NCI-H1417 (cell line): ENCODE data around the gene PPP1R9B.

Experiments
- DNase-seq, 3 experiments: peaks; one replicate each; lab custom pipeline; 2025; lab: John Stamatoyannopoulos, UW

PPP1R9B gene

DNA sequence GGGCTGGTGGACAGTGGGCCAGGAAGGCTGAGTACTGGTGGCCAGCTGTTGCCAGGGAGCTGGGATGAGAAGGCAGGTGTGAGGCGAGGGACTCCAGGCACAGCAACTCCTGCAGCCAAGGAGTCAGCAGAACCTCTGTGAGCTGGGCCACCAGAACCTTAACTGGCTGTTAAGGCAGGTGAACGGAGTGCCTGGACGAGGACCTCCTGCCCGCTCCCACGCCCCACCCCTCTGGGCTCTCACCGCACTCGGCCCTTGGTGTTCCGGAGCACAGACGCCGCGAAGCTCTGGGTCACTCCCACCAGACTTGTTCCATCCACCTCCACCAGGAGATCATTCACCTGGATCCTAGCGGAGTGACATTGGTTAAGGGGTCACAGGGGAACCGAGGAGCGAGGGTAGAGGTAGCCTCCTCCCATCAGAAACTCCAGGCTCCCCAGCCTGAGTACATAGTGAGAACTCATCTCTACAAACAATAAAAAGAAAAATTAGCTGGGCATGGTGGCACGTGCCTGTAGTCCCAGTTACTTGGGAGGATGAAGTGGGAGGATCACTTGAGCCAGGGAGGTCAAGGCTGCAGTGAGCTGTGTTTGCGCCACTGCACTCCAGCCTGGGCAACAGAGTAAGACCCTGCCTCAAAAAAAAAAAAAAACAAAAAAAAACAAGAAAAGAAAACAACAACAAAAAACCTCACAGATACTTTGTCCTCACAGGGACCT, 9.3 kb downstream of the PPP1R9B start:
- DNase-seq: no peak

- DNase-seq: peak; percentile 11 to 57 (median 27)
Observed at GRCh38 chr17:50139950-50140885, 10.3 kb downstream of the PPP1R9B start.

GRCh38 chr17:50139185-50139783, 11.2 kb downstream of the PPP1R9B start:
- DNase-seq: no peak

GRCh38 chr17:50137042-50137441, 13.4 kb downstream of the PPP1R9B start:
- DNase-seq: no peak

DNA sequence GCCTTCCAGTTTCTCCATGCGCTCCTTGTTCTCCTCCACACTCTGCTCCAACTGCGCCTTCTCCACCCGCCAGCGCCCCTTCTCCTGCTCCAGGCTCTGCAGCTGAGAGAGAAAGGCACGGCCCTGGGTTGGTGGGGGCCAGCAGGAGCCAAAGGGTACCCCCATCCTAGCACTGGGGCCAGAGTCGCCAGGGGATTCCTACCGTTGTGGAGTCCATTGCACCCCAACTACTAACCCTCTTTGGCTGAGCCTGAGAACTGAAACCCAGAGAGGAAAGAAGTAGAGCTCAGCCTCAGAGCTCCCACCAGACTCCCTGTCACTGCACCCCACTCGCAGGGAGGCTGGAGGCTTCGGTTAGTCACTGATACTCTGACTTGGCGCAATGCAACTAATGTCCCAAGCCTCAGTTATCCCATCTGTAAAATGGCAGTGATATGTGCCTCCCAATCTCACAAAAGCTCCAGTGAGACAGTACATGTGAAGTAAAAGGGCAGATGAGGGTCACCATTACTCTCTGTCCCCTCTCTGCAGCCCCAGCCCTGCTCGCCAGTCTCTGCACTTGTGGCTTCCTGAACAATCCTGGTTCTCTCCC, 14.3 kb downstream of the PPP1R9B start:
- DNase-seq: no peak

DNA sequence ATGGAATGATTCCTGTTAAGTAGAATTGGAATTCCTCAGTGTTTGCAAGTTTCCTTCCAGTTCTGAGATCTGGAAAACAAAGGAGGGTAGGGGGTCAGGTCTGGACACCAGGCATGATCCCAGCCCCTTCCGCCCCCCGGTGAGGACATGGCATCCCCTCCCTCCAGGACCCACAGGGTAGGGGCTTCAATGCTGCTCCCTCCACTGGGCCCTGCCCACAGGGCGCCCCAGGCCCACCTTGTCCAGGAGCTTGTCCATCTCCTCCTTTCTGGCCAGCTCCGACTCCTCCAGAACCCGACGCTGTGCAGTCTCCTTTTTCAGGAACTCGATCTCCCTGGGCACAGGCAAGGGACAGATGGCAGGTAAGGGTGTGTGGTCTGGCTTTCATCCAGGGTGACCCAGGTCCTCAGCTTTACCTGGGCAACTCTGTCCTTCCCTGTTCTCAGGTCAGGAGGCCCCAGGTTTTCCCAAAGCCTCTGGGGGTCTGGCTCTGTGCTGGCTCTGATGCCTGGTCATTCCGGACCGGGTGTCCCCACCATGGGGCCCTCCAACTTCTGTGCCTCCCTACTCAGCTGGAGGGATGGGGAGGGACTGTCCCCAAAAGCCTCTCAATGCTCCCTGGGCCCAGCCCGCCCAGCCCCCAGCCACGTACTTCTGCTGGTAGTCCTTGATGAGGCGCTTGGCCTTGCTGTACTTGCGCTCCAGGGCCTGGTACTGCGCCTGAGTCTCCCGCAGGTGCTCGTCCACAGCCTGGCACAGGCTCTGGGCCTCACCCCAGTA, 15.0 kb downstream of the PPP1R9B start:
- DNase-seq: no peak

GRCh38 chr17:50134206-50135110, 16.0 kb downstream of the PPP1R9B start:
- DNase-seq: no peak

DNA sequence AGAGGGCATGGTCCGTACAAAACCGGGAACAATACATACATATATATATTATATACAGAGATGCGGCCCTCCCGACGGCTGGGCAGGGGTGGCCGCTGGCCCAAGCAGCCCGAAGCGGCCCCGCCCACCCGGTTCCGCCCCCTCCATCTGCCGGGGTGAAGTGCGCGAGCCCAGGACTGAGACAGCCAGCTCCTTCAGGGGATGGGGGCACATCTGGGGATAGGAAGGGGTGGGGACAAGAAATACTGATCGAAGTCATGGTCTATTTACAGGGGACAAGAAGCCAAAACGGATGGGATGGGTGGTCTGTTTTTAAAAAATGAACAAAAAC, 16.7 kb downstream of the PPP1R9B start:
- no peak for DNase-seq

GRCh38 chr17:50133028-50133768, 17.3 kb downstream of the PPP1R9B start:
- DNase-seq: no peak

DNA sequence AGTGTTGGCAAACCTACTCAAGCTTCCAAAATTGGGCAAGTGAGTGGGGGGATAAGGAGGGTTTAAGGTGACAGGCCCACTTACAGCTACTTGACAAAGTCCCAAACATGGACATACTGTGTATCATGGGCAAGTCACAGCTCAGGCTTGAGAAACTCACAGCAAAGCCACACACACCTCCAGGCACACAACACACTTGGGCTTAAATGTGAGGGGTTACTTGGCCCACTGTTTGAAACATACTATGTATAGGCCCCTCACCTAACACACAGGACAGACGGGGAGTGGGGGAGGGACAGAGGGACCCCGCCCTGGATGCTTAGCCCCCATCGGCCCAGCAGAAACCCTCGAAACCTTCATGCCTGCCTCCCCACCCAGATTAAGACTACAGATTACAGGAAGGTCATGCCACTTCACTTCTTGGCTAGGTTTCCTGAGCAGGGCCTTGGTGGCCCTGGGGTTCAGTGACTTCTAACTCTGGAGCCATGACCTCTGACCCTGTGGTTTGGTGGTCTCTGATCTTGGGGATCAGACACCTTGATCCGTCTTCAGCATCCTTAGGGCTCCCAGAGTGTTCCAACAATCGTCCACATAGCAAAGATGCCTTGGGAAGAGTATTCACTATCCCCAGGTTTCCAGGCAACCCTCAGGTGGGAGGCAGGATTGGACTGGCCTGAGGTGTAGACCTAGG, 18.2 kb downstream of the PPP1R9B start:
- DNase-seq: no peak

- peak in 2 of 3 experiments; percentile 59 to 70 for DNase-seq
Observed at GRCh38 chr17:50130559-50131305, 19.7 kb downstream of the PPP1R9B start.

DNA sequence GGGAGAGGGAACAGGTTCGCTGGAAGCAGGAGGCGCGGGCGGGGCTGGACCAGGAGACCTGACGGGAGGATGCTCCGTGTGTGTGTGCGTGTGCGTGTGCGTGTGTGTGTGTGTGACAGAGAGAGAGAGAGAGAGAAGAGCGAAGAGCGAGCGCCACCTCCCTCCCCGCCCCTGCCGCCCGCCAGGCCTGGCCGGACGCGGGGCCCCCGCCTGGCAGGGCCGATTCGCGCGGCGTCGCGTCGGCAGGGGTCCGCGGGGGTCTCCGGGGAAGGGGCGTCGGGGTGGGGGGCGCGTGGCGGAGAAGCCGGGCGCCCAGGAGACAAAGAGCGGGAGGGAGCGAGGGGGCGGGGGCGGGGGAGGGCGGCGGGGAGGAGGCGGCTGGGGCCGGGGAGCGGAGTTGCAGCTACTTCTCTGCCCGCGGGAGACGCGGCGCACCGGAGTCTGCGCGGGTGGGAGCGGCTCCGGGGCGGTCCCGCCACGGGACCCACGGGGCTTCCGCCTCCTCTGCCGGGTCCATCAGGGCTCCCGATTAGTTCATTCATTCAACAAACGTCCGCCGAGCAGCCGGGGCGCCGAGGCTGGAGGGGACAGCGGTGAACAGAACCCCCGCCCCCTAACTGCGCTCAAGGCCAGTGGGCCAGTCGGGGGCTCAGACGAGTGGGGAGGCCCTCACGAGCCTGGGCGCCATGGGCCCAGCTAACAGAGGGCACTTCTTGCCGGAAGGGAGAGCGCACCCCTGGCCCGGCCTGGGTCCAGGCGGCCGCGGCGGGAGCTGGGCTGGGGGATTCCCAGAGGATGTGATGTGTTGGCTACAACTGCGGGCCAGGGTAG, 20.5 kb downstream of the PPP1R9B start, which contains the start of gene SAMD14:
SAMD14 (minus strand) TSS at position 433 of the 831 bp plus-strand sequence. CDS start 5,201 bp downstream, outside the sequence.
- DNase-seq: peak in 2 of 3 experiments; percentile 68 to 70

GRCh38 chr17:50129353-50129727, 21.1 kb downstream of the PPP1R9B start:
- peak in 2 of 3 experiments; percentile 54 to 59 for DNase-seq

GRCh38 chr17:50128441-50129352, 21.8 kb downstream of the PPP1R9B start:
- peak in 1 of 3 experiments; percentile 33 for DNase-seq

DNA sequence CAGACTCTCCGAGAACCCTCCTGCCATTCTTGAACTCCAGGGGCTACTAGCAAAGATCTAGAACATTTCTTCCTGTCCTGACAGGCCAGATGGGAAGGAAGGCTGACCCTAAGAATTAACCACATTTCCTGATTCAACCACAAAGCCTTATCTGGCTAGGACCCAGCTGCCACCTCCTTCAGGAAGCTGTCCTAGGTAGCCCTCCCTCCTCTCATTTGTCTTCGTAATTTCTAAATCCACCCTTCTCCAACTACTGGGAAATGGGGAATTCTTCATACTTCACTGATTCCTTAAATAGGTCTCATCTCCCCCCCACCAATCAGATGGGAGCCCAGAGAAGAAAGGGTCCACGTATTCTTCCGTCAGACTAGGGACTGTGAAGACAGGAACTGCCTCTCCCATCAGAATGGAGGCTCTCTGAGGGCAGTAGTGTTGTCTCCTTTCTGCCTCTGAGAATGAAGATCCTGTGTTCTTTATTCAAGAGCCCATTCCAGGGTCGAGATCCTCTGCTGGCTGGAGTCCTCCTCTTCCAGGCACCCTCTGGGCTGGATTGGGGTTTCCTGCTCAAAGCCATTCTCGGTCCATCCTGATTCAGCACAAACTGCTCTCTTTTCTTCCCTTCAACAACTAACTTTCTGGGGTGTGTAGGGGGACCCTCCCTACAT, 22.6 kb downstream of the PPP1R9B start:
- DNase-seq: no peak
